Measurements from ENCODE around the gene KIR3DL2.
"Not testable (repeated sequence)": the region's sequence is repeated elsewhere in the genome, so short reads cannot be mapped to it uniquely, and the experiment has no call there.

DNA sequence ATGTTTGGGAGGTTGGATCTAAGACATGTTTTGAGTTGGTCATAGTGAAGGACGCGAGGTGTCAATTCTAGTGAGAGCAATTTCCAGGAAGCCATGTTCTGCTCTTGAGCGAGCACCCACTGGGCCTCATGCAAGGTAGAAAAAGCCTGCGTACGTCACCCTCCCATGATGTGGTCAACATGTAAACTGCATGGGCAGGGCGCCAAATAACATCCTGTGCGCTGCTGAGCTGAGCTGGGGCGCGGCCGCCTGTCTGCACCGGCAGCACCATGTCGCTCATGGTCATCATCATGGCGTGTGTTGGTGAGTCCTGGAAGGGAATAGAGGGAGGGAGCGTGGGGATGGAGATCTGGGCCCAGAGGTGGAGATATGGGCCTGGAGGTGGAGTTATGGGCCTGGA lies 17.7 kb upstream of the KIR3DL2 start, which contains the start of gene KIR2DS4:
- not testable (repeated sequence) for TF ChIP-seq POLR2AphosphoS5 (IDR thresholded peaks at IDR 0.05; ENCODE audit: borderline replicate concordance, low read depth, low read length); EZH2 (IDR thresholded peaks at IDR 0.05); FOXP2 (optimal IDR thresholded peaks at IDR 0.05; ENCODE audit: control extremely low read depth, extremely low read length, insufficient read depth)
